Measurements from ENCODE around the gene GUCY2C.
"Not testable (repeated sequence)": the region's sequence is repeated elsewhere in the genome, so short reads cannot be mapped to it uniquely, and the experiment has no call there.

Gene GUCY2C

DNA sequence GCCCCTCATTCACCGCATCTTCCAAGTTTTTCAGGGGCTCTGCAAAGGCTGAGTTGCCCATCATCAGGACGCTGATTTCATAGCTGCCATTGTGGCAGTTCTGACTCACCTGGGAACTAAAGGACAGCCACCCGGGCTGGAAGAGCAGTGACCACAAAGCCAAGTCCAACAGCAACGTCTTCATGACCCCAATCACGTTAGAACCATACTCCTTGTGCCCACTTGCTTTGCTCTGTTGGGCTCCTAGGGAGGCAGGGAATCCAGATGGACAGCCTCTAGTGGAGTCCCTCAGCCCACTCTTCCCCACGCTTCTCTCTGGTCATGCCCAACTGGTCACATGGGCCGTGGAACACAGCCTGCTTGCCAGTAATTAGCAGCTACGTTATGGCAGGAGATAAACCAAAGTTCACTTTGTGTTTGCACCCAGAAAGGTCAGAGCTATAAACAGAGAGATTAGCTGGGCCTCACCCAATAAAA is at the start of gene GUCY2C:
TSS of gene GUCY2C (minus strand) at position 335 of the 477 bp plus-strand sequence. CDS start at position 184, 151 bp downstream.
- no peak for DNase-seq

DNA sequence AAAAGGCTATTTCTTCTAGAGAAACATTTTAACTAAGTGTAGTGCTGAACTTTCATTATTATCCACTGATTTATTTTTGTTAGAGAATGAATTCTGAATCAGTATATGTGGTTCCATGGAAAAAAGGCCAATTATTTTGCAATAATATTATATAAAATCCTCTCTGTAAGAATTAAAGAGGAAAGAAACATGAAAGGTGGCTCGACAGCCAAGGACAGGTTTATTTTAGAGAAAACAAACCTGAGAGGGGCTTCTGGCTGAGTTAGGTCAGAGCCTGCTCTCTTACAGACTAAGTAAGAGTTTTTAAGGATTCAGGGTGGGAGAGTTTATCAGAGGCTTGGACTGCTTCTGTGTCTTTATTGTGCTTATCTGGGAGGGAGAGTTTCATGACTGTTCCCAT is 46.7 kb upstream of the GUCY2C start:
- DNase-seq = no peak

GRCh38 chr12:14741942-14742341 is 45.5 kb upstream of the GUCY2C start:
- no peak for DNase-seq

DNA sequence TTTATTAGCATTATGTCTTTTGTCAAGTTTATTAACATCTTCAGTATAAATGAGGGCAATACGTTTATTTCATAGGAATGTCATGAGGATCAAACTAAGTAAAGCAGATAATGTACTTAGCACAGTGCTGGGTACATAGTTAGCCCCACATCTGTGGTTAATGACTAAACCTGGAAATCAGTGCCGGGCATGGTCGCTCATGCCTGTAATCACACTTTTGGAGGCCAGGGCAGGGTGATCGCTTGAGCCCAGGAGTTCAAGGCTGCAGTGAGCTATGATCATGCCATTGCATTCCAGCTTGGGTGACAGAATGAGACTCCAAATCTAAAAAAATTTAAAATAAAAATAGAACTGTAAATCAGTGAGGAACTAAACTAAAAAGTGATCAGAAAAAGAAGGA is 44.8 kb upstream of the GUCY2C start:
- DNase-seq = no peak

- DNase-seq = not testable (repeated sequence)
Observed at GRCh38 chr12:14736441-14736840, 40.0 kb upstream of the GUCY2C start.

GRCh38 chr12:14731821-14732220 is 35.4 kb upstream of the GUCY2C start:
- DNase-seq = no peak

- DNase-seq = no peak
Observed at GRCh38 chr12:14729586-14729985, 33.2 kb upstream of the GUCY2C start.

DNA sequence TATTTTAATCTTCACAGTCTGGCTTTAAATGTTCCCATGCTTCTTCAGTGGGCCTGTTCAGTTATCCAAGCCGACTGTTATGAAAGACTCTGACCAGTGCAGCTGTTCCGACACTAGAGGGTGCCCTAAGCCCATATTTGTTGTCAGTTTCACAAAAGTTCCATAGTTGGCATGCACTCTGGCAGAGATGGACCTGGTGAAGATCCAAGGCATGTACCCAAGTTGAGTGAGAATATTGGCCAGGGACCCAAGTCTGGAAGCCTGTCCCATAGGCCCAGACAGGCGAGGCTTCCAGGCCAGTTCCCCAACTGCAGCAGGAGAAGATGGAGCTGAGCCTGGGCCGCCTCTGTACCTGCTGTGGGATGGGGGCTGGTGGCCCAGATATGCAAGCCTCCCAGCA is 27.4 kb upstream of the GUCY2C start:
- DNase-seq = peak; percentile 19 to 66 (median 47)

DNA sequence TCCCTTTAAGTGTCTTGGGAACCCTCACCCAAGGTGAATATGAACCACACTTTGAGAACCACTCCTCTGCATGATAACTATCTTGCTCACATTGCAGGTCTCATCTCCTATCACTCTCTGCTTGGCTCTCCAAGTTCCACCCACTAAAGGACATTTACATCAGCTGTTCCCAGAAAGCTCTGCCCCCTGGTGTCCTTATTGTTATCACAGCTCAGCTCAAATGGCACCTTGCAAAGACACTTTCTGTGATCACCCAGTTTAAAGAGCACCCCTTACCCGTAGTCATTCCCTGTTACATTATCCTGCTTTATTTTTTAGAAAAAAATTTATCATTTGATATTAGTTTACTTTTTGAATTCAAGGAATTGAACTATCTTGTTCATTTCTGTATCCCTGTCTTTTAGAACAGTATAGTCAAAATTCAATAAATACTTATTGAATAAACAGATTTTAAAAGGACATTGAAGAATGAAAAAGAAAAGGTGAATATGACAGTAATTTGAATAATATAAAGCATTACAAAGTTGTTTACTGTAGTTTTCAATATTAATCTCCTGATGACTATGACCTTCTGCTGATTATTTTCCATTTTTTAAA is 20.5 kb upstream of the GUCY2C start:
- peak; percentile 1 to 63 (median 16) for DNase-seq

- no peak for DNase-seq
Observed at GRCh38 chr12:14714437-14714836, 18.0 kb upstream of the GUCY2C start.

GRCh38 chr12:14710632-14711320 is 14.4 kb upstream of the GUCY2C start:
- DNase-seq = no peak

- DNase-seq = no peak
Observed at GRCh38 chr12:14701809-14702568, 5.6 kb upstream of the GUCY2C start.

DNA sequence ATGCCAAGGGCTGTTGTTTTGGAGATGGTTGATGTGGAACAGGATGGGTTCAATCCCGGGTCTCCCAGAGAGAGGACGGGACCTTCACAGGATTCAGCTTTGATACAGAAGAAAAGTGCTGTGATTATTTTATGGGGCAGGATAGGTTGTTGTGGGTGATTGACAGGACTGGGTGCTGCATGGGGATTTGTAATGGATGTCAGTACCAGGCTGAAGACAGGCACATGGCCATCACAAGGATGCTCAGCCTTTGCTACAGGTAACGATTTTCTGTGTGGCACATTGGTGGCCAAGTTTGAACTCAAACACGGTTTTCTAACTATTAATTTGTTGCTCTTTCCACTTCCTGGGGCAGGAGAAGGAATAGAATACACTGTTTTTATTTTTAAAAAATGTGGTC is 4.5 kb upstream of the GUCY2C start:
- no peak for DNase-seq

DNA sequence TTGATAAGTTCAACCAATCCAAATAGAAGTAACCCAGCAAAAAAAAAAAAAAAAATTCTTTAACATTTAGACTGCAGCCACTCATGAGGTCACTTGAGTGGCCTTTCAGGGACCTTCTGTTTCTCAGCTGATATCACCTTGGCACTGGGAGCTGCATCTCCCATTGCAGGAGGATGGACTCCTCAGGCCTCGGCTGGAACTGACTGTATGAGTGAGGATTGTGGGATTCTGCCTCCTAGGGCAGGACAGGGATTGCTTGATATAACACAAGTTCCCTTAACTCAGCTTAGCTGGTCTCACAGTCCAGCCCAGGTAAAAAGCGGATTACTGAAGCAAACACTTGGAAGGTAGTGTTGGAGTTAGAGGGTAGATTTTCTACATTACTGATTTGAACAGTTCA is 3.5 kb upstream of the GUCY2C start:
- no peak for DNase-seq

DNA sequence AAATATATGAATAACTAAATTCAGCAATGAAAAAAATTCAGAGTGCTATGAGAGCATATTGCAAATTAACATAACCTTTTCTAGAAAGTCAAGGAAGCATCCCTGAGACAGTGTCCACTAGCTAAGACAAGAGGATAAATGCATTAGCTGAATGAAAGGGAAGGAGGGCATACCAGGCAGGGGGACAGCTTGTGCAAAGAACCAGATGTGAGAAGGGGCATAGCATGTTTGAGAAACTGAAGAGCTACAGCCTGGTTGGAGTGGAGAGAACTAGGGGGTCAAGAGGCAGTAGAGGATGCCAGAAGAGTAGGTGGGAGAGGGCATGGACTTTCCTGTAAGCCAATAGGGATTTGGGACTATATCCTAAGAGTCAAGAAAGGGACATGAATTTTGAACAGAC is 2.2 kb upstream of the GUCY2C start:
- DNase-seq = no peak

DNA sequence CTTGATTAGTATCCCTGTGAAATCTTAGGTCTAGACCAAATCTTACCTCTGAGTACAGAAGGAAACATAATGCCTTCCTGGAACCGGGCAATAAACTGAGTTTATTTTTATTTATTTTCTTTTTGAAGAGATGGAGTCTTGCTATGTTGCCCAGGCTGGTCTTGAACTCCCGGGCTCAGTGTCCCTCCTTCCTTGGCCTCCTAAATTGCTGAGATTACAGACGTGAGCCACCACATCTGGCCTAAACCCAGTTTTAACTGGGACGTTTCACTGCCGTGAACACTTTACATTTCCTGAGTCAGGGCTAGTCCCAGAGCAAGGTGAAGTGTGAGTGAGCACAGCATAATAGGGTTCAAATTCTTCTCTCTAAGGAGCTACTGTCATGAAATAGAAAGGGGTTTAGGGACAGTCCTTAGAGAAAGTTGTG is 671 bp downstream of the GUCY2C start:
- DNase-seq = no peak

- no peak for DNase-seq
Observed at GRCh38 chr12:14694970-14695369, 1.4 kb downstream of the GUCY2C start.

- no peak for DNase-seq
Observed at GRCh38 chr12:14694145-14694714, 2.2 kb downstream of the GUCY2C start.

DNA sequence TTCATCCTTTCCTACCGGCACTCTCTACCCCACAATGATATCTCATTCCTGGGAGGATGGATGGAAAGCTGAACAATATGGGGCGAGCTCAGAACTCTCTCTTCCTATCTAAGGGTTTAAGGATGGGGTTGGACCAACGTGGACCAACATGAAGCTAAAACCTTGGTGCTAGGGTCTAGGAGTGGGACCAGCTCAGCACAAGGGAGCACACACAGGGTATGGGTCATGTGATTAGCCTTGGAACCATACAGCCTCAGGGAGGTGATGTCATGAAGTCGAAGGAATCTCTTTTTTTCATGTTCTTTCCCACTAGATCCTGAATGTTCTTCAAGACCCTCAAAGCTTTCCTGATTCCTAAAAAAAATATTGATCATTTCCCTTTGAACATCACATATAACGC is 3.3 kb downstream of the GUCY2C start:
- no peak for DNase-seq

DNA sequence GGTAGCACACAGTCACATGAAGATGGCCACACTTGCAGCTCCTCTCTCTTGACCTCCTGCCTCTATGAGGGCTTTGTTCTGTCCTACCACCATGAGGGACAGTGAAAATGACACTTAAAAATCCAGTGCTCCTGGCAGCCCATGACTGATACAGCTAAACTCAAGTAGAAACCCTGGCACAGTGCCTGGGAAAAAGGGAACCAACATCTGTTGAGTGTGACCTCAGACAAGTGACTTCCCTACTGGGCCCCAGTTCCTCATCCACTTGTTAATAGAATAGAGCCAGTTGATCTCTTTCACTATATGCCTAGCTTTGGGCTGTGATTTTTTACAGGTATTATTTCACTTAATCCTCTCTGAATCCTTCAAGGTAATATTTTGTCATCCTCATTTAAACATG is 4.8 kb downstream of the GUCY2C start:
- no peak for DNase-seq

- no peak for DNase-seq
Observed at GRCh38 chr12:14689996-14690395, 6.4 kb downstream of the GUCY2C start.

DNA sequence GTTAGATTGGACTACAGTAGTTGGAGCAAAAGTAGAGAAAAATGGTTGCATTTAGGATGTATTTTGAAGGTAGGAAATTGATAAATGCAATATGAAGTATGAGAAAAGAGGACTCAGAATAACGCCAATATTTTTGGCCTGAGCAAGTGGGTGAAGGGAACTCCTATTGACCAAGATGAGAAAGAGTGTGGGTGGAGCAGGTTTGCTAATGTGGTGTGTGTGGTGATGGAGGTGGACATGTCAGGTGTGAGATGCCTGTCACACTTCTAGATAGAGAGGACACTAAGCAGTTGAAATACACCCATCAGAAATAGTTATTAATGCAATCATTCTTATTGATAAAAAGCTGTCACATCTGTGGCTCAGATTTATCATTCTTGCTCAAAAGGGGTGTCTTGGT is 7.3 kb downstream of the GUCY2C start:
- no peak for DNase-seq

- DNase-seq = not testable (repeated sequence)
Observed at GRCh38 chr12:14682231-14682630, 14.2 kb downstream of the GUCY2C start.

- no peak for DNase-seq
Observed at GRCh38 chr12:14681625-14682024, 14.8 kb downstream of the GUCY2C start.
